Measurements from ENCODE around the gene PLK3. TPM values are rescaled to one million over a fixed set of nuclear protein-coding genes. Genes with fewer than 3 reads are reported as not detected.

PLK3 gene
- total RNA-seq, 4 donors from 2014 or later: 63.7 to 135 (median 91.1) TPM

DNA sequence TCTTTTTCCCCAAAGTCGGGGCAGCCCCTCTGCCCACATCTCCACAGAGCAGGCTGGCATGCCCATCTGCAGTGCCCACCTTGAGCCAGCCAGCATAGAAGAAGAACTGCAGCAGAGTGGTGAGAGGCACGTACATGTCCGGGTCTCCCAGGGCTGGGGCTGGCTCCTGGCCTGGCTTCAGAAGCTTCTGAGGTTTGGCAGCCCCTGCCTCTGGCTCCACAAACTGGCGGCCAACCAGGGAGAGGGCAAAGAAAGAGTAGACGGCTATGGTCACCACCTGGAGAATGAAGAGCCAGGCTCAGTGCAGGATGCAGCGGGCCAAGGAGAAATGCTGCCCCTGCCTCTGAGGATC, 15.2 kb upstream of the PLK3 start:
- 91% methylated on average over 6 of the region's 6 CpGs for WGBS
- no peak for DNase-seq (ENCODE audit: low spot score in 2 of 2)
- no peak overlapping the region for H3K4me3 ChIP-seq

DNA sequence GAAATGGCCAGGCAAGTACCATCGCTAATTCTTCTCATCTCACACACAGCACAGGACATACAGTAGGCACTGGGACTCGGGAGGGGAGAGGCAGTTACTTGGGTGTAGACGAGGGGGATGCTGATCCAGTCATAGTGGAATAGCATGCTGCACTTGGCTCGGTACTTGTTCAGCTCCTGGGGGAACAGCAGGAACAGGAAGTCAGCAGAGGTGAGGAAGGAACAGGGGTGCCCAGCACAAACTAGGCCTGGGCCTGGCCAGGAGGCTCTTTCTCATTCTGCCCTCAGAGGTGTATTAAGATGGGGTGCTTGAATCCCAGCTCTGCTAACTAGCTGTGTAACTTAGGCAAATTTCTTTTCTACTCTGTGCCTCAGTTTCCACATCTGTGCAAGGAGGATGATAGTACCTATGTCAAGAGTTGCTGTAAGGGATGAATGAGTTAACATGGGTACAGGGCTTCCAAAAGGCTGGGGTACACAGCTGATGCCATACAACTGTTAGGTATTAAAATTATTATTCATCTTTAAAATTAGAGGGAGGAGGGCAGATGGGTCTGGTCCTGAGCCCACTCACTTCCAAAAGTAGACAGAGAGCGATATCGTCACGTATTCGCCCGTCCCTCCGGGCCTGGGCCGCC, 14.6 kb upstream of the PLK3 start:
- TF ChIP-seq EP300 (IDR thresholded peaks at IDR 0.05) (no peak), POLR2A (IDR thresholded peaks at IDR 0.05) (no peak)
- H3K4me3 ChIP-seq: peak overlapping the region; percentile 57
- DNase-seq (ENCODE audit: low spot score in 2 of 2): no peak
- no peak overlapping the region for H3K27ac ChIP-seq
- no peaks in the 10 kb centered on the region for H3K27me3 ChIP-seq
- H3K4me1 ChIP-seq: peaks cover 37% of the 10 kb centered on the region
- WGBS: 41% methylated on average over 10 of the region's 11 CpGs
- H3K36me3 ChIP-seq: peaks cover 6% of the 10 kb centered on the region
- H3K9me3 ChIP-seq: no peaks in the 10 kb centered on the region

More for the DNA sequence above, 15.2 kb upstream of the PLK3 start:
- Histone ChIP-seq H3K4me1 (peaks cover 37% of the 10 kb centered on the region), H3K27ac (no peak overlapping the region), H3K27me3 (no peaks in the 10 kb centered on the region), H3K36me3 (peaks cover 12% of the 10 kb centered on the region), H3K9me3 (no peaks in the 10 kb centered on the region)
- TF ChIP-seq POLR2AphosphoS5 (IDR thresholded peaks at IDR 0.05) (no peak), POLR2A (IDR thresholded peaks at IDR 0.05) (no peak)

DNA sequence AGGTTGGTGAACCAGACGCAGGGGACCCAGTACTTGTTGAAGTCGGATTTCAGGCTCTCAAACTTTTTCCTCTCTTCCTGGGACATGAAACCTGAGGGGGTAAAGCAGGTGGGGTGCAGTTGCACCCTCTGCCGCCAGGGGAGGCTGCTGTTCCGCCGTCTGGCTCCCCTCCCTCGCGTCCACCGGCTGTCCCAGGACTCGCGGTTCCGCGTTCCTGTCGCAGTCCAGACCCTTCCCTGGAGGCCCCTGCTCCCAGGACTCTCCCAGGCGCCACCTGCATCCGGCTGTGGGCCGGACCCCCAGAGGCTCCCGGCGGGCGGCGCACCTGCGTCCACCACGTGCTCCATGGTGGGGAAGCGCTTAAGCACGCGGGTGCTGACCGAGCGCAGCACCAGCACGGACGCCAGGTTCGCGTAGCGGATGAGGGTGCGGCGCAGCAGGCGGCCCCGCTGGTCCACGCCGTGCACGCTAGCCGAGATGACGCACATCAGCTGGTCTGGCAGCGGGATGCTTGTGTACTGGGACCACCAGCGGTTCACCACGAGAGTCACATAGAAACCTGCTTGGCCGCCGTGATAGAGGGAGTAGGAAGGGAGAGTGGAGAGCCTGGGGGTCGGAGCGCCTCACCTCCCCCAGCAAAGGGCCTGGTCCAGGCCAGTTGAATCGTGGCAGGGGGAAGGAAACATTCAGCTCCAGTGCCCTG, 13.9 kb upstream of the PLK3 start:
- 9% methylated on average over 40 of the region's 49 CpGs for WGBS
- peak overlapping the region; percentile 68 for H3K27ac ChIP-seq
- peak overlapping the region; percentile 57 for H3K4me3 ChIP-seq
- DNase-seq (ENCODE audit: low spot score in 2 of 2): peak in 1 of 2 donors; percentile 83
- no peaks in the 10 kb centered on the region for H3K27me3 ChIP-seq
- peak in 1 of 3 donors; percentile 43 for TF ChIP-seq POLR2AphosphoS5 (IDR thresholded peaks at IDR 0.05)
- TF ChIP-seq EP300 (IDR thresholded peaks at IDR 0.05): no peak
- TF ChIP-seq POLR2A (IDR thresholded peaks at IDR 0.05): no peak
- TF ChIP-seq, protein P1, sequence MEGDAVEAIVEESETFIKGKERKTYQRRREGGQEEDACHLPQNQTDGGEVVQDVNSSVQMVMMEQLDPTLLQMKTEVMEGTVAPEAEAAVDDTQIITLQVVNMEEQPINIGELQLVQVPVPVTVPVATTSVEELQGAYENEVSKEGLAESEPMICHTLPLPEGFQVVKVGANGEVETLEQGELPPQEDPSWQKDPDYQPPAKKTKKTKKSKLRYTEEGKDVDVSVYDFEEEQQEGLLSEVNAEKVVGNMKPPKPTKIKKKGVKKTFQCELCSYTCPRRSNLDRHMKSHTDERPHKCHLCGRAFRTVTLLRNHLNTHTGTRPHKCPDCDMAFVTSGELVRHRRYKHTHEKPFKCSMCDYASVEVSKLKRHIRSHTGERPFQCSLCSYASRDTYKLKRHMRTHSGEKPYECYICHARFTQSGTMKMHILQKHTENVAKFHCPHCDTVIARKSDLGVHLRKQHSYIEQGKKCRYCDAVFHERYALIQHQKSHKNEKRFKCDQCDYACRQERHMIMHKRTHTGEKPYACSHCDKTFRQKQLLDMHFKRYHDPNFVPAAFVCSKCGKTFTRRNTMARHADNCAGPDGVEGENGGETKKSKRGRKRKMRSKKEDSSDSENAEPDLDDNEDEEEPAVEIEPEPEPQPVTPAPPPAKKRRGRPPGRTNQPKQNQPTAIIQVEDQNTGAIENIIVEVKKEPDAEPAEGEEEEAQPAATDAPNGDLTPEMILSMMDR (IDR thresholded peaks at IDR 0.05): peak; percentile 99
- H3K36me3 ChIP-seq: no peaks in the 10 kb centered on the region
- H3K4me1 ChIP-seq: peaks cover 37% of the 10 kb centered on the region
- no peaks in the 10 kb centered on the region for H3K9me3 ChIP-seq

DNA sequence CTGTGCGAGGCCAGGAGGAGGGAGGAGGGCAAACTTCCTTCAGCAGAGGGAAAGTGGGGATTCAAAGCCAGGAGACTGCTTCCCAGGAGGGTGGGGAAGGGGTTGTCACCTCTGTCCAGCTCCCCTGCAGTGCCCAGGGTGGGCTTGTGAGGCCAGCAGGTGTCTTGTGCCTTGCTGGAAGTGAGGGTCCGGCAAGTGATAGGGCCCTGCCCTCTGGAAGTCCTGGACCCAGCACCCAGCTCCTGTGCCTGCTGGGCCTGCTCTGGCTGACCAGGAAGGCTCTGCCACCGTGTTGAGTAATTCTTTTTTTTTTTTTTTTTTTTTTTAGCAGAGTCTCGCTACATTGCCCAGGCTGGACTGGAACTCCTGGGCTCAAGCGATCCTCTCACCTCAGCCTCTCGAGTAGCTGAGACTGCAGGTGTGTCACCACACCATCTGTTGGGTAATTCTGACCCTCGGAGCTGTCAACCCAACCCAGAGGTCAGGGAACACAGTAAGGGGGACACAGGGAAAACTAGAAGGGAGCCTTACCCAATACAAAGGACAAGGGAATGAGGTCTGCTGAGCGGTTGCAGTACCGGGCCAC, 13.2 kb upstream of the PLK3 start:
- Histone ChIP-seq H3K9me3 (no peaks in the 10 kb centered on the region), H3K27ac (peak overlapping the region; percentile 68), H3K4me1 (peaks cover 37% of the 10 kb centered on the region), H3K36me3 (no peaks in the 10 kb centered on the region), H3K27me3 (no peaks in the 10 kb centered on the region), H3K4me3 (peak overlapping the region; percentile 57)
- no peak for DNase-seq (ENCODE audit: low spot score in 2 of 2)
- TF ChIP-seq POLR2AphosphoS5 (IDR thresholded peaks at IDR 0.05) (no peak), EP300 (IDR thresholded peaks at IDR 0.05) (no peak), POLR2A (IDR thresholded peaks at IDR 0.05) (no peak)
- TF ChIP-seq, protein P1 (IDR thresholded peaks at IDR 0.05): no peak
- WGBS: 86% methylated on average over 7 of the region's 9 CpGs

DNA sequence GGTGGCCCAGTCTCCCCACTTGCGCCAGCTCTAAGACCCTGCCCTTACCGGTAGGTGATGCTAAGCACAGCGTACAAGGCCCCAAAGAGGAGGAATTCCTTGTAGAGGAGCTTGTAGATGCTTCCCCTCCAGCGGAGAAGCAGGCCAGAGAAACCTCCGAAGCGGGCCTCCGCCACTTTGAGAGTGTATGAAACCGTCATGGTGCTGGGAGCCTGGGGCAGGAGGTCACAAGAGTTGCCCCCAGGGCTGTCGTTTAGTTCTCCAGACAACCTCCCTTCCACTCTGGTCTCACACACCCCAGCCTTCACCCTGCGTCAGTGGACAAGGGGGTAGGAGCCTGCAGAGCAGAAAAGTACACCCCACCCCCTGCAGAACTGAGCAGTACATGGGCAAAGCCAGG, 12.7 kb upstream of the PLK3 start:
- no peaks in the 10 kb centered on the region for H3K36me3 ChIP-seq
- H3K27ac ChIP-seq: no peak overlapping the region
- H3K27me3 ChIP-seq: no peaks in the 10 kb centered on the region
- no peak overlapping the region for H3K4me3 ChIP-seq
- WGBS: 95% methylated on average over 7 of the region's 10 CpGs
- peaks cover 37% of the 10 kb centered on the region for H3K4me1 ChIP-seq
- TF ChIP-seq POLR2AphosphoS5 (IDR thresholded peaks at IDR 0.05) (no peak), POLR2A (IDR thresholded peaks at IDR 0.05) (no peak), EP300 (IDR thresholded peaks at IDR 0.05) (no peak)
- TF ChIP-seq, protein P1 (IDR thresholded peaks at IDR 0.05): no peak
- H3K9me3 ChIP-seq: no peaks in the 10 kb centered on the region
- DNase-seq (ENCODE audit: low spot score in 2 of 2): no peak
